NB4 (cell line): Measurements from ENCODE around the gene DNA2.

Experiments
- CTCF ChIP-seq: IDR thresholded peaks from one replicate; pipeline ENCODE4 v1.5.1; 2012; ENCODE audit warnings: low read depth, low read length
- MAX ChIP-seq: IDR thresholded peaks from 2 replicates; pipeline ENCODE4 v1.6.1; 2011; ENCODE audit warnings: low read depth, low read length
- MYC ChIP-seq: IDR thresholded peaks from 2 replicates; pipeline ENCODE4 v1.6.1; 2011; ENCODE audit warnings: low read depth, low read length
- POLR2A ChIP-seq: IDR thresholded peaks from 2 replicates; pipeline ENCODE4 v1.6.1; 2011; ENCODE audit warnings: mild to moderate bottlenecking; ENCODE audit not compliant: insufficient read length; ENCODE audit errors: extremely low read depth

GRCh38 chr10:68366600-68366999 is 105.2 kb downstream of the DNA2 start:
- no peak for TF ChIP-seq CTCF
- TF ChIP-seq POLR2A, result no peak
- TF ChIP-seq MAX, result no peak
- TF ChIP-seq MYC, result no peak
